Ramos (cell line): ENCODE measurements around the gene ROS1.
"Not testable (repeated sequence)": the region's sequence is repeated elsewhere in the genome, so short reads cannot be mapped to it uniquely, and the experiment has no call there.

Source experiments
- in situ Hi-C: fragments of 300-500 bp; cut with MboI; formaldehyde crosslinking; loops from one replicate; pipeline ENCODE4 v1.14.3; 2022; ENCODE audit warnings: low sequenced_read_pairs; ENCODE audit not compliant: unreplicated experiment

The ROS1 gene

GRCh38 chr6:117442313-117442712 is 16.6 kb upstream of the ROS1 start:
- in situ Hi-C loops = not testable (repeated sequence)

GRCh38 chr6:117441824-117442264 is 16.1 kb upstream of the ROS1 start:
- in situ Hi-C loops = no loop called here

- in situ Hi-C loops = no loop called here
Observed at GRCh38 chr6:117440706-117441525, 15.2 kb upstream of the ROS1 start.

GRCh38 chr6:117432273-117432672 is 6.5 kb upstream of the ROS1 start:
- in situ Hi-C loops = no loop called here

- in situ Hi-C loops = no loop called here
Observed at GRCh38 chr6:117423754-117424153, 2.0 kb downstream of the ROS1 start.

GRCh38 chr6:117418320-117418719 is 7.4 kb downstream of the ROS1 start:
- in situ Hi-C loops = no loop called here

GRCh38 chr6:117417851-117418250 is 7.9 kb downstream of the ROS1 start:
- in situ Hi-C loops = no loop called here

GRCh38 chr6:117414770-117415169 is 11.0 kb downstream of the ROS1 start:
- in situ Hi-C loops = no loop called here

GRCh38 chr6:117411474-117411873 is 14.3 kb downstream of the ROS1 start:
- in situ Hi-C loops = no loop called here

GRCh38 chr6:117409863-117410262 is 15.9 kb downstream of the ROS1 start:
- in situ Hi-C loops = no loop called here

GRCh38 chr6:117409420-117409819 is 16.3 kb downstream of the ROS1 start:
- in situ Hi-C loops = no loop called here

GRCh38 chr6:117404548-117404947 is 21.2 kb downstream of the ROS1 start:
- in situ Hi-C loops = no loop called here

- in situ Hi-C loops = no loop called here
Observed at GRCh38 chr6:117401799-117402198, 23.9 kb downstream of the ROS1 start.

- in situ Hi-C loops = no loop called here
Observed at GRCh38 chr6:117399924-117400323, 25.8 kb downstream of the ROS1 start.

GRCh38 chr6:117399126-117399525 is 26.6 kb downstream of the ROS1 start:
- in situ Hi-C loops = no loop called here

- in situ Hi-C loops = no loop called here
Observed at GRCh38 chr6:117397536-117398227, 28.1 kb downstream of the ROS1 start.

- in situ Hi-C loops = no loop called here
Observed at GRCh38 chr6:117396228-117396627, 29.5 kb downstream of the ROS1 start.

- in situ Hi-C loops = no loop called here
Observed at GRCh38 chr6:117395164-117395563, 30.6 kb downstream of the ROS1 start.

GRCh38 chr6:117393045-117393444 is 32.7 kb downstream of the ROS1 start:
- in situ Hi-C loops = no loop called here

GRCh38 chr6:117391874-117392583 is 33.7 kb downstream of the ROS1 start:
- in situ Hi-C loops = no loop called here
